Measurements from ENCODE around the gene SLC30A2.

The SLC30A2 gene

DNA sequence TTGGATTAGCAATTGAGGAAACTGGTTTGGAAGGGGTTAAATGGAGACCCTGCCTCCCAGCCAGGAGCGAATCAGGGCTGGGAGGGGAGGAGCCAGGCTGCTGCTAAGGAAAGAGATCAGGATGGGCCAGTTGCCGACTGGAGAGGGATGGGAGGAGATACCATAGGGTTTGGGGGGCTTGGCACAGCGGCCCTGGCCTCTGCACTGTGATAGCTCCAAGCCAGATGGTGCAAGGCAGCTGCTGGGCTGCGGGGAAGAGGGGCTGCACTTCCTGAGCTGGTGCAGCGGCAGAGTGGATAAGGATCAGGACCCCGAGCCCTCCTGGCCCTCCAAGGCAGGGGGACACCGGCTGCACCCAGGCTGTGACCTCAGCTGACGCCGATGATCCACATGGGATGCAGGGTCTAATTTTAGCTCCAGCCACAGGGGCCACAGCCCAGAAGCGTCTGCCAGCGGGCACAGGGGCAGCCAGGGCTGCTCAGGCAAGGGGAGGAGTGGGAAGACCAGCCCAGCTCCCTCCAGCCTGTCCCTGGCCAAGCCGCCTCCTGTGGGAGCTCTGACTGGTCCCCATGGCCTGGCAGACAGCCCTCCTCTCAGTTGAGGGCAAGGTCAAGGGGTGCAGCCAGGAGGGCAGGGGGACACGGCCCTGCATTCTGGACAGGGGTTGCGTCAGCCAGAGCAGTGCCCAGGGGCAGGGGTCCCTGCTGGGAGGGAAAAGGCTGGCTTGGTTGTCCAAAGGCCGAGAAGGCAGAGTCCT lies 24.1 kb downstream of the SLC30A2 start, which contains the start of gene EXTL1:
TSS of gene EXTL1 (plus strand) at position 129 of the 757 bp plus-strand sequence. CDS start 872 bp downstream, outside the sequence.
- DNase-seq (ENCODE audit: low read depth), result no peak

DNA sequence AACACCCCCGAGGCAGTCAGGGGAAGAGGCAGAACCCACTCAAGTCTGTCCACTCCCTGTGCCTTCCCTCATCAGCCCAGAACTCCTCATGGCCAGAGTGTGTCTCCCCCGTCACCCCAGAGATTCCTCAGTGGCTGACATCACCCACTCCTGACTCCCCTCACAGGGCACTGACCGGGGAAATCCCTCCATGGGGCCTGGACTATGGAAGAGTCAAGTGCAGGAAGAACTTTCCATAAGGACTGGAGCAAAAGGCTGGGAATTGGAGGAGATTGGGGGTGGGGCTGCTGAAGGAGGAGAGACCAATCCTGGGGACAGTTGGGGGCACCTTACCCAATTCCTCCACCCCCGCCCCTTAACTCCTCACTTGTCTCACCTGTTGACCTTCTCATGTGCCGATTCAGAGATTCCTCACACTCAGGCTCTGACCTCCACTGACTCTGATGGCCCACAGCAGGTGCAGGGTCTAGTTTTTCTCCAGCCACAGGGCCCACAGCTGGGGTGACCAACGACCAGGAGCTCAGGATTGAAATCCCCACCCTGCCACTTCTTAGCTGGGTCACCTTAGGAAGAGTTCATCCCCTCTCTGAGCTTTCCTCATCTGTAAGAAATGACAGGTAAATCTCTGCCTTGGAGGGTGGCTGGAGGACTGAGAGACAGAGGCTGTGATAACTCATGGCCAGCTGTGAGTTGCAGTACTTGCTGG lies 24.8 kb downstream of the SLC30A2 start:
- DNase-seq (ENCODE audit: low read depth), result no peak

DNA sequence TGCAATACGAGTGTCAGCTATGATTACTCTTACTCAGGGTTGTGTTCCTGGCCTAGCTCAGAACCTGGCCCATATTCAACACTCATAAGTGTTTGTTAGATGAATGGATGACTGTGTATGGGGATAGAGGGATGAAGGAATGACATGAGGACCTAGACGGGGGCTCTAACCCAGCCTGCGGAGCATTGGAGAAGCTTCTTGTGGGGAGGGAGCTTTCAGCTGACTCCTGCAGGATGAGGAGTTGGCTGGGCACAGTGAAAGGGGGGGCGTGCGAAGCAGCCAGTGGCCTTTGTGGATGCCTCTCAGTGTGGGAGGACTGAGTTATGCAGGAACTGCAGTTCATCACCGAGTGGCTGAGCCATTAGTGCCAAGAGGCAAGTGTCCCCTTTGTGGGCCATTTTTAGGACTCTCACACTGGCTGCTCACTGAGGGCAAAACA lies 25.6 kb downstream of the SLC30A2 start:
- no peak for DNase-seq (ENCODE audit: low read depth)

DNA sequence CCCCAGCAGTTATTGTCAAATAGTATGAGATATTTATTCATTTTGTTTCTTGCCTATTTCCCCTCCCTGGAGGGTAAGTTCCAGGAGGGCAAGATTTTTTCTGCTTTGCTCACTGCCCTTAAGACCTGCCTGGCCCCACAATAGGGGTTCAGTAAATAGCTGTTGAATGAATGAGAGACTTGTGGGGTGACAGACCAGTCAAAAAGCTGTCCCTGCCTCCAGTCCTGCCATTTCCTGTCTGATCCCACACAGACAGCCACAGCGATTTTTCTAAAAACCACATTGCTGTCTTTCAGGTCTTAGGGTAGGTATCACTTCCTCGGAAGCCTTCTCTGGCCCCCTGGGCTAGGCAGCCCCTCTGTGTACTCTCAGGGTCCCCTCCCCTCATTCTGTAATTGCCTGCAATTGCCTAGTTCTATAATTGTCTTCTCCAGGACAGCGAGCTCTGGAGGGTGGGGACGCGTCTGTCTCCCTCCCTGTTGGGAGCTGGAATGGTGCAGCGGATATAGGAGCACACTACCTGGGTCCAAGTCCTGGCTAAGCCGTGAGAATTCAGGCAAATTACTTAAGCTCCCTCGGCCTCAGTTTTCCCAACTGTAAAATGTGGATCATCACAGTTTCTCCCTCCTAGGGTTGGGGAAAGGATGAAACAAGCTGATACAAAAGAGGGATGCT lies 26.1 kb downstream of the SLC30A2 start:
- no peak for DNase-seq (ENCODE audit: low read depth)

DNA sequence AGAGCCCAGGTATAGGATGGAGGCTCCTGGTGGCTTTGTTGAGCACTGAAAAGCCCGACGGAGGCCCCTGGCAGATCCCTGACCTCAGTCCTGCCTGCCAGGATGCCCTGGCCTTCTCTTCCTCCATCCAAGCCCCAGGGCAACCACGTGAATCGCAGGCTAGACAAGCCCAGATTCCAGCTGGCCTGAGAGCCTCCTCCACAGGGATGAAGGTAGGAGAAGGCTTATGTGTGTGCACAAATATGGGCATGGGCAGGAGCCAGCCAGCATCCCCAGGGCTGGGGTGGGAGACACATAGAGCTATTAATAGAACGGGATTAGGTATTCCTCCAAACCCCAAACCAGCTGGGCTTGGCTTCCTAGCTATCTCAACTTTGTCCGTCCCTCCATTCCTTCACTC lies 28.3 kb downstream of the SLC30A2 start:
- no peak for DNase-seq (ENCODE audit: low read depth)

DNA sequence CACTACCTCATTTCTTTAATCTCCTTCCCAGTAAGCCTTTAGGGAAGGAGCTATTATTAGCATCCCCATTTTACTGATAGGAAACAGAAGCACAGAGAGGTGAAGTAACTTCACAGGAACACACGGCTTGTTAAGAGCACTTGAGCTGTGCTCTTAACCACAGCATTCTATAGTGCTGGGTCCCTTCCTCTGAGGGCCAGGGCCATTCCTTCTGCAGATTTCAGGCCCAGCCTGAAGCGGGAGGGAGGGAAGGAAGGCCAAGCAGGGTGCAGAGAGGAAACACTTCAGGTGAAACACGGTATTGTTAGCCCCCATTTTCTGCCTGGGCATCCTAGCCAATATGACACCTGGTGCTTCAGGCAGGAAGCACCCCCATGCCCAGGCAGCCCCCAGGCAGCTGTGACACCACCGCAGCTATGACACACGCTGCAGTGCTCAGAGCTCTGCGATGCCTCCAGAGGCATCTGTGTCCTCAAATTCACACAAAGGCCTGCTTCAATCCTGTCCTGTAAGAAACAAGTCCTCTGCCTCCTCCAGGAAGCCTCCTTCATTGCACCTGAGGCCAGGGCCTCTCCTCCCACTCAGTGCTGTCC lies 28.9 kb downstream of the SLC30A2 start:
- DNase-seq (ENCODE audit: low read depth), result no peak

DNA sequence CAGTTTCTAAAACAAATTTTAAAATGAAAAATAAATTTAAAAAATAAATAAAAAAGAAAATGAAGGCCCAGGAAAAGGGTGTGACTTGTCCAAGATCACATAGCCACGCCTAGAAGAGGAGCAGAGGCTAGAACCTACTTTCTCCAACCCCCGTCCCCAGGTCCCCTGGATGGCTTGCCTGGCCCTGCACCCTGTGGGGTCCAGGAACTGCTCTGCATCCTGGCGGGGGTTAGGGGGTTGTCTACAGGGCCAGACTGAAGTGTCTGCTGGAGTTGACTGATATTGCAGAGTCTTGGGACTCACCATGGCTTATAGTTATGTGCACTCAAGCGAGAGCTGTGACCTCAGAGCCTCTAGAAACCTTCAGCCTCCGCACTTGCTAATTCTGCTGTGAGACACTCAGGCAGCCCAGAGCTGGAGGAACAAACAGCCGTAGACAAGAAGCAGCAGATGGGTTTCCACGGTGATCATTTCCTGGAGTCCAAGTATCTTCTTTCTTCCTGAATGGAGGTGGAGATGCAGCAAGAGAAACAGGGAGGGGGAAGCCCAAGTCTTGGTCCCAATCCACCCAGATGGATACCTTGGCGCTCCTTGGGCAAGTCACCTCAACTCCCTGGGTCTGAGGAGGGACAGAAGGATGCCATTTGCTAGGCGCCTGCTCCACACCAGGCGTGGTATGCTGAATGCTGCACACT lies 29.5 kb downstream of the SLC30A2 start:
- DNase-seq (ENCODE audit: low read depth), result no peak

DNA sequence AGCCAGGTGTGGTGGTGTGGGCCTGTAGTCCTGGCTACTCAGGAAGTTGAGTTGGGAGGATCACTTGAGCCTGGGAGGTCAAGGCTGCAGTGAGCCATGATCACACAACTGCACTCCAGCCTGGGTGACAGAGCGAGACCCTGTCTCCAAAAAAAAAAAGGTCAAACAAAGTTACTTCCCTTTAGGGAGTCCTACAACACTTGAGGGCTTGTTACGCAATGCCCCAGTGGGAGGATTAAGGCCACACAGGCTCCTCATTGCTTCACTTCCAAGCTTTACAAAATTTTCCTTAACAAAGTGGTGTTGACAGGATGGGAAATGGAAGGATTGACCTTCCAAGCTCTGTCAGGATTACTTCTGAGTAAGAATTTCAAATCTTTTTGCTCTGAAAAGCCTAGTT lies 30.6 kb downstream of the SLC30A2 start:
- DNase-seq (ENCODE audit: low read depth), result peak; percentile 49

DNA sequence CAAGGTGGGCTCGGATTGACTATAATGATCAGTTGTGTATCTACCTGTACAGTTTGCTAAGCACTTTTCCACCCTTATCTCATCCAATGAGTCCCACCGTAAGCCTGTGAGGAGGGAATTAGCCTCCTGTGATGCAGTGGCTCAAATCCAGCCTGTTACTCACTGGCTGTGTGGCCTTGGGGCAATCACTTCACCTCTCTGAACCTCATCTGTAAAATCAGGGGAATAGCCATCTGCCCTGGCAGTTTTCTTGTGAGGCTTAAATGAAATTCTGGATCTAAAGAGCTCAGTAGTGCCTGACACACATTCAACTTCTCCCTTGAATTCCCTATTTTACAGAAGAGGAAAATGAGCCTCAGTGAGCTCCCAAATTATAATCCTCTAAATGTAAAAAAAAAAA lies 31.7 kb downstream of the SLC30A2 start:
- no peak for DNase-seq (ENCODE audit: low read depth)

DNA sequence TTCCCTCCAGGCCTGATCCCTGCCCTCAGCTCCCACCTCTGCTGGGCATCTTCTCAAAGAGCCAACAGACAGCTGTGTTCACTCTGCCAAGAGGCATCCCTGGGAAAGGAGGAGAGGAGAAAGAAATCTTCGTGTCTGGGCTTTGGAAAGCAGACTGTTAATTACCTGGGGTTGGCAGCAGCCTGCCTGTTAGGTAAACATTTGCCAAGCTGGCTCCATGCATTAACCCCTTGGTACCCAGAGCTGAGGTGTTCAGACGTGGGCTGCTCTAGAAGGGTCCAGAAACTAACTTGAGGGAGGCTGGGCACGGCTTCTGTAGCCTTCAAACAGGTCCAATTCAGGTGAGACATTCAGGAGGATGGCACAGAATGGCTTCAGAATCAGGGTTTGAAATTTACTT lies 33.1 kb downstream of the SLC30A2 start:
- no peak for DNase-seq (ENCODE audit: low read depth)

DNA sequence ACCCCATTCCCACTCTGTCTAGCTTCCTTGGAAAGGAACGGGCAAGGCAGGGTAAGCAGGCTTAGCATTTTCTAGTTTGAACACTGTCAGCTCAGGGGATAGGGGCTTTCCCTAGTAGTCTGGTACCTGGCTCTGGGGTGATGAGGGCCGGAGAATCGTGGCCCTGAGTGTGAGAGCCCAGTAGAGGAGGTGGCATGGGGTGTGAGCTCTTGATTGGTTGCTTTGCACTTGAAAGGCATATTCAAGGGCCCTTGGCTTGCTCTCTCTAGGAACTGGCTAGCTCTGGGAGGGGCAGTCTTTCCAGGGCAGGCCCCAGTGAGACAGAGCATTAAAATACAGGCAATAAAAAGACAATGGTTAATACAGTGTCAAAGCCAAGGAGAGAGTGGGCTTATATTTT lies 35.1 kb downstream of the SLC30A2 start:
- no peak for DNase-seq (ENCODE audit: low read depth)

DNA sequence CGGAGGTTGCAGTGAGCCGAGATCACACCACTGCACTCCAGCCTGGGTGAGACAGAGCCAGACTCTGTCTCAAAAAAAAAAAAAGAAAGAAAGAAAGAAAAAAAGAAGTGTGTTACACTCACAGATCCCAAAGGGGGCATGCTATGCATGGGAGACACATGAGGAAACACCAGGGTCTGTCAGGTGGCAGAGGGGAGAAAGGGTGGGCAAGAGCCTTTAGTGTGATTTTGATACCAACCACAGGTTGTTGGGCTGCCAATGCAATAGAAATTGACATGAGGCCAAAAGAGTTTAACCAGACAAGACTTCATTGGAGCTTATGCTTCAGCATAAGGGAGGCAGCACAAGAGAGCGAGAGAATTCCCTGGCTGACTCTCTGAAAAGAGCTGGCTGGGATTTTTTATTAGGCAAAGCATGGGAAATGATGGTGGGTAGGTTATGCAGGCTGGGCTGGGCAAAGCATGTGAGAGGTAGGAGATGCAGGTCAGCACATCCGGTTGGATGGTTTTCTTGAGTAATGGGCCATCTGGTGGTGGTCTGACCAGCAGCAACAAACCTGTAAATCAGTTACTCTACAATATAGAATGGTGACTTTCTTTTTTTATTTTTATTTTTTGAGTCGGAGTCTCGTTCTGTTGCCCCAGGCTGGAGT lies 36.0 kb downstream of the SLC30A2 start:
- DNase-seq (ENCODE audit: low read depth), result no peak

DNA sequence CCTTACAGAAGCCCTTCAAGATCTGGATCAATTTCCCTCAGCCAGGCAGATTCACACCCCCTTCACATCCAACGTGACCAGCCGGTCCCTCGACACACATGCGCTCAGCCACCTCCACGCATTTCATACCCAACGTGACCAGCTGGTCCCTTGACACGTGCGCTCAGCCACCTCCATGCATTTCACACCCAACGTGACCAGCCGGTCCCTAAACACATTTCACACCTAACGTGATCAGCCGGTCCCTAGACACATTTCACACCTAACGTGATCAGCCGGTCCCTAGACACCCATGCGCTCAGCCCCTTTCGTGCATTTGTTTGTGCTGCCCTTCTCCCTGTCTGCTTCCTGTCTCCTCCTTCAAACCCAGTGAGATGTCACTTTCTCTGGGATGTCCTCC lies 39.2 kb downstream of the SLC30A2 start:
- DNase-seq (ENCODE audit: low read depth), result no peak

DNA sequence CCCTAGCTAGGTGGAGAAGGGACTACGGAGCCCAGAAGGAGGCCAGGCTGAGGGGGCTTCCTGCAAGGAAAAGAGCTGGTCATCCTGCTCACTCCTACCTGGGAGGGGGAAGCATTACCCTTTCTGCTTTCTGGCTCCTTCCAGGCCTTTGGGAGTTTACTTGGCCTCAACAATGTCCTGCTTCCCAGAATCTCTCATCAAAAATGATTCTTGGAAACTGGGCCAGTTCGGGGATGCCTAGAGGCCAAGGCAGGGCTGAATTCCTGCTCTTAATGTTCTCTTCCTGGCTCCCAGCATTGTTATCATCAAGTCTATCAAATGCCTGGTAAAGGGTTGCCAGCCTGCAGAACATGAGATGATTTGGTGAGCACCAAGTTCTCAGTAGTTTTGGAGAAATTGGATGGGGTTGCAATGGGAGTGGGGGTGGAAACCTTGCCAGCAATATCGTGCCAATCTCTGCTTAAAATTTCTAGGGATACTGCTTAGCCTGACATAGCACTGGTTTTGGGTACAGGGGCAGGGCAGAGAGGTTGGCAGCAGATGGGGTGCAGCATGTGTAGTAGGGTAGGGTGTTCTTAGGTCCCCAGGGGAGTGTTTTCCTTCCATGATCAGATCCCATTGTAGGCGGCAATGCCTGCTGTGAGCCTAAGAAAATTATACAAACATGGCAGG lies 40.3 kb downstream of the SLC30A2 start:
- no peak for DNase-seq (ENCODE audit: low read depth)

DNA sequence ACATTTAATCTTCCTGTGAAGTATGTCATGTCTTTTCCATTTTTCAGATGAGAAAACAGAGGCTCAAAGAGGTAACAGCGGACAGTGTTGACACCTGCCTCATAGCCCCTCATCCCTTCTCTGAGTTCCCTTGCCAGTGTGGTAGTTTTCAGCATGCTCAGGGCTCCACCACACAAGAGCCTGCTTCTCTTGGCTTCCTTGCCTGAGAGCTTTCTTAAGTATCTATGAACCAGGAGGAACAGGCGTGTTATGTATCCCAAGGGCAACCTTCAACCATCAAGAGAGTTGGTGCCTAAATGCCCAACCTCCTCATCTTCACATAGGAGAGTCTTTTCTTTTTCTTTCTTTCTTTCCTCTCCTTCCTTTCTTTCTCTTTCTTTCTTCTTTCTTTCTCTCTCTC lies 42.2 kb downstream of the SLC30A2 start:
- DNase-seq (ENCODE audit: low read depth), result no peak

DNA sequence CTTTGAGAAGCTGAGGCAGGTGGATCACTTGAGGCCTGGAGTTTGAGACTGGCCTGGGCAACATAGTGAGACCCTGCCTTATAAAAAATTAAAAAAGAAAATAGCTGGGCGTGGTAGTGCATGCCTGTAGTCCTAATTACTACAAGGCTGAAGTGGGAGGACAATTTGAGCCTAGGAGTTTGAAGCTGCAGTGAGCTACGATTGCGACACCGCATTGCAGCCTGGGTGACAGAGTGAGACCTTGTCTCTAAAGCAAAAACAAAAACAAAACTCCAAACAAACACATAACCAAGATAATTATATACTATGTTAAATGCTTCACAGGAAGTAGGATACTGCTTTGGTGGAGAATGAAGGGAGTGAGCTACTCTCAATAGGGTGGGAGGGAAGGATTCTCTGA lies 42.7 kb downstream of the SLC30A2 start:
- no peak for DNase-seq (ENCODE audit: low read depth)

DNA sequence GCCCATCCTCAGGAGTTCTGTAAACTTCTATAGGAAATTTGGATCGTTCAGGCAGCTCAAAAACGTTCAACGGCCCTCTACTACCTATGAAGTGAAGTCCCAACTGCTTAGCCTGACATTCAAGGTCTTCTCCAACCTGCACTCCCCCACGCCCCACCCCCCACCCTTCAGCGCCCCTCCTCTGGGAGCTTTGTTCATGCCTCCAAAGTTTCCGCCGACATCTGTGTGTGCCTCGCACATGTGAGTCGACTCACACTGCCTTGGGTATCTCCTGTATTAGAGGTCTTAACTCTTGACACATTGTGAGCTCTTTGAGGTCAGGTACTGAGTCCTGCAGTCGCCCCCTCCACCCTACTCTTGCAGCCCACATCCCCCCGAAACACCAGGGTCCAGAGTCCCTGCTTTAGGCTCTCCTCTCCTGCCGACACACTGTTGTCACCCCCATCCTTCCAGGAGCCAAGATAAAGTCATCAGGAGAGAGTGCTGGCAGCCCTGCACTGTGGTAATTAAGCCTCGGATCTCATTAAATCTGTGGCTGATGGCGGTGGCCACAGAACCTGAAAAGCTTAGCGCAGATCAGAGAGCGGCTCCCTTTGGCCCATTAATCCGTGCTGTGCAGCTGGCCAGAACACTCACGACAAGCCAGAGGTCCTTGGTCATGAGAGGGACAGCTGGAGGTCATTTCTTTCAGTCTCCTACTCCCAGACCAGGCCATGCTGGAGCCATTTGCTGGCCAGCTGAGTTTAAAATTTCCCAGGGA lies 46.7 kb downstream of the SLC30A2 start:
- DNase-seq (ENCODE audit: low read depth), result no peak

DNA sequence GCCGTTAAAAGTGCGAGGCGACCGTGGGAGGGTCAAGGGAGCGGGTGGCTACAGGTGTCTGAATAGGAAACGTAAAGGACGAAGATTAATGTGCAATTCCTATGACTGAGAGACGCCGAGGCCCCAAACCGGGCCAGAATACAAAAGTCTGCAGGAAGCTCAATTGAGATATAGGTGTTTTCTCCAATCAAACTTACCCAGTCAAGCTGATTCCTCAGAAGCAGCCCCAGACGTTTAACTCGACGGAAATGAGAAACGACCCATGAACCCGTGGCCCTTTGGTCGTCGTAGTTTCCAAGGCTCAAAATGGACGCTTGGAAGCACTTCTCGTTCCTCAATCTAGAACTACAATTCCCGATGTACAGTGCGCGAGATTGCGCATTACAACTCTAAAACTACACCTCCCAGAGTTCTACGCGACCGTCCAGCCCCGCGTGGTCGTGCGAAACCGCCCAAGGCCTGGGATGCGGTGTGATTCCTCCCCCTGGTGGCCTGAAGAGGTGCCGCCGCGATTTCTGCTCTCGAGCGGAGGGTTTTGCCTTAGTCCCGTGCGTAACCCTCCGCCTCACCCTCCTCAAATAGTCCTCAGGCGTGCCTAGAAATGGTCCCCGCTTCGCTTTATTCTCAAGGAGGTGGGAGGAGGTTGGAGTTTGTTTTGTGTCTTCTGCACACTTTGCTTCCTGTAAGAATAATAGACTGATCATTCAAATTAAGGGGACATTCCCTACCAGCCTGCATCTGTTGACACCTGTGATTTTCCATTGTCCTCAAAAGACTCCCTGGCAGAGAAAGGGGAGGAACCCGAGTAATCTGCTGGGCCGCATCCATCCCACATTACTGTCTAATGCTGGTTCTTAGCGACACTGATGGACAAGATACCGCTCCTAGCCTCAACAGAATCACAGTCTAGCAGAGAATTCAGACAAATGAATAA lies 47.8 kb downstream of the SLC30A2 start, which contains the start of gene PAFAH2:
TSS of gene PAFAH2 (minus strand) at position 236 of the 934 bp plus-strand sequence. CDS start 7,247 bp downstream, outside the sequence.
- peak; percentile 99 for DNase-seq (ENCODE audit: low read depth)

All from stromal cell of bone marrow (primary cell).